H9 (cell line): Measurements from ENCODE around the gene MRTFB. TPM values are rescaled to one million over a fixed set of nuclear protein-coding genes. Genes with fewer than 3 reads are reported as not detected.

Experiments used
- DNase-seq: peaks from one replicate; pipeline ENCODE4 v3.0.0-alpha.2; 2017
- H2AFZ ChIP-seq: one replicate; pipeline ENCODE4 v1.6.1; 2013; ENCODE audit warnings: mild to moderate bottlenecking, low read length, control low read depth, moderate library complexity
- H2AK5ac ChIP-seq: 2 replicates; pipeline ENCODE4 v1.6.1; 2013; ENCODE audit warnings: low read length, control low read depth, mixed read lengths; ENCODE audit not compliant: insufficient read length
- H2BK120ac ChIP-seq: one replicate; pipeline ENCODE4 v1.6.1; 2013; ENCODE audit warnings: low read depth, mild to moderate bottlenecking, low read length, control low read depth, inconsistent platforms; ENCODE audit not compliant: poor library complexity, severe bottlenecking
- H2BK12ac ChIP-seq: 2 replicates; pipeline ENCODE4 v1.6.1; 2013; ENCODE audit warnings: low read length, control low read depth, mixed read lengths, low read depth; ENCODE audit not compliant: insufficient read length
- H2BK15ac ChIP-seq: 2 replicates; pipeline ENCODE4 v1.6.1; 2013; ENCODE audit warnings: low read depth, low read length, control low read depth
- H2BK20ac ChIP-seq: one replicate; pipeline ENCODE4 v1.6.1; 2013; ENCODE audit warnings: low read depth, mild to moderate bottlenecking, low read length, control low read depth, inconsistent platforms; ENCODE audit not compliant: poor library complexity, severe bottlenecking
- H2BK5ac ChIP-seq: 2 replicates; pipeline ENCODE4 v1.6.1; 2013; ENCODE audit warnings: low read length, control low read depth, mixed read lengths; ENCODE audit not compliant: insufficient read length
- H3K14ac ChIP-seq: 2 replicates; pipeline ENCODE4 v1.6.1; 2013; ENCODE audit warnings: low read length, control low read depth; ENCODE audit not compliant: insufficient read depth
- H3K18ac ChIP-seq: 2 replicates; pipeline ENCODE4 v1.6.1; 2013; ENCODE audit warnings: low read depth, mild to moderate bottlenecking, mixed read lengths, low read length, control low read depth; ENCODE audit not compliant: insufficient read length
- H3K23ac ChIP-seq: 2 replicates; pipeline ENCODE4 v1.6.1; 2013; ENCODE audit warnings: low read length, control low read depth, mixed read lengths, low read depth; ENCODE audit not compliant: insufficient read length
- H3K23me2 ChIP-seq: 2 replicates; pipeline ENCODE4 v1.6.1; 2013; ENCODE audit warnings: low read depth, mild to moderate bottlenecking, mixed read lengths, low read length, control low read depth; ENCODE audit not compliant: insufficient read length, poor library complexity, severe bottlenecking
- H3K27ac ChIP-seq: 2 replicates; pipeline ENCODE4 v1.5.1; 2013; ENCODE audit warnings: low read length, control low read depth, mixed read lengths, low read depth; ENCODE audit not compliant: insufficient read length
- H3K27me3 ChIP-seq: 2 replicates; pipeline ENCODE4 v1.6.1; 2013; ENCODE audit warnings: low read length, control low read depth, inconsistent platforms; ENCODE audit not compliant: insufficient read depth
- H3K4ac ChIP-seq: 2 replicates; pipeline ENCODE4 v1.6.1; 2013; ENCODE audit warnings: low read depth, mild to moderate bottlenecking, control low read depth, inconsistent platforms, low read length, moderate library complexity
- H3K4me1 ChIP-seq: 2 replicates; pipeline ENCODE4 v1.6.1; 2013; ENCODE audit warnings: low read length, control low read depth, inconsistent platforms; ENCODE audit not compliant: insufficient read depth
- H3K4me2 ChIP-seq: 2 replicates; pipeline ENCODE4 v1.6.1; 2013; ENCODE audit warnings: low read length, control low read depth, mixed read lengths; ENCODE audit not compliant: insufficient read length, insufficient read depth
- H3K56ac ChIP-seq: 2 replicates; pipeline ENCODE4 v1.6.1; 2013; ENCODE audit warnings: low read depth, mild to moderate bottlenecking, mixed read lengths, low read length, control low read depth; ENCODE audit not compliant: insufficient read length
- H3K79me1 ChIP-seq: 2 replicates; pipeline ENCODE4 v1.6.1; 2013; ENCODE audit warnings: low read depth, mild to moderate bottlenecking, moderate library complexity, low read length, control low read depth, inconsistent platforms; ENCODE audit not compliant: insufficient read depth, poor library complexity, severe bottlenecking
- H3K79me2 ChIP-seq: 2 replicates; pipeline ENCODE4 v1.6.1; 2013; ENCODE audit warnings: low read length, control low read depth, inconsistent platforms; ENCODE audit not compliant: insufficient read depth
- H3K9ac ChIP-seq: 2 replicates; pipeline ENCODE4 v1.6.1; 2013; ENCODE audit warnings: low read length, control low read depth, mixed read lengths; ENCODE audit not compliant: insufficient read length; ENCODE audit errors: extremely low read depth
- H3K9me3 ChIP-seq: one replicate; pipeline ENCODE4 v1.6.1; 2013; ENCODE audit warnings: low read depth, low read length, inconsistent platforms; ENCODE audit not compliant: control insufficient read depth
- H3T11ph ChIP-seq: one replicate; pipeline ENCODE4 v1.6.1; 2013; ENCODE audit warnings: mild to moderate bottlenecking, low read length, control low read depth, inconsistent platforms
- H4K20me1 ChIP-seq: one replicate; pipeline ENCODE4 v1.6.1; 2013; ENCODE audit not compliant: control insufficient read depth, insufficient read length, insufficient read depth
- H4K5ac ChIP-seq: 2 replicates; pipeline ENCODE4 v1.6.1; 2013; ENCODE audit warnings: low read depth, mild to moderate bottlenecking, mixed read lengths, low read length, control low read depth; ENCODE audit not compliant: insufficient read length
- H4K8ac ChIP-seq: replicated peaks from 2 replicates; pipeline ENCODE4 v1.6.1; 2013; ENCODE audit warnings: low read length, control low read depth, mixed read lengths, low read depth; ENCODE audit not compliant: insufficient read length
- H4K91ac ChIP-seq: 2 replicates; pipeline ENCODE4 v1.6.1; 2013; ENCODE audit warnings: low read depth, mild to moderate bottlenecking, moderate library complexity, mixed read lengths, low read length, control low read depth; ENCODE audit not compliant: insufficient read length
- H3K27ac Mint-ChIP-seq, 3 experiments: 2 replicates in 2 of 3; 3 replicates in 1 of 3; pipeline ENCODE4 v1.8.0; 2020 to 2021; ENCODE audit warnings: mixed read lengths in 3 of 3, mild to moderate bottlenecking in 1 of 3, moderate library complexity in 1 of 3
- H3K27me3 Mint-ChIP-seq: 2 replicates; pipeline ENCODE4 v1.8.0; 2021; ENCODE audit warnings: low read depth, mild to moderate bottlenecking, moderate library complexity, mixed read lengths
- H3K36me3 Mint-ChIP-seq, 3 experiments: 2 replicates in 2 of 3; 3 replicates in 1 of 3; pipeline ENCODE4 v1.8.0; 2020 to 2021; ENCODE audit warnings: low read depth in 3 of 3, mixed read lengths in 3 of 3; ENCODE audit not compliant: insufficient read depth in 1 of 3
- H3K4me1 Mint-ChIP-seq, 2 experiments: 2 replicates each; pipeline ENCODE4 v1.8.0; 2020; ENCODE audit warnings: mixed read lengths in 2 of 2
- H3K4me3 Mint-ChIP-seq, 2 experiments: 2 replicates in 1 of 2; 3 replicates in 1 of 2; pipeline ENCODE4 v1.8.0; 2020 to 2021; ENCODE audit warnings: mild to moderate bottlenecking in 2 of 2, mixed read lengths in 2 of 2, moderate library complexity in 1 of 2
- H3K9me3 Mint-ChIP-seq, 2 experiments: 2 replicates in 1 of 2; 3 replicates in 1 of 2; pipeline ENCODE4 v1.8.0; 2020; ENCODE audit warnings: mild to moderate bottlenecking in 2 of 2, mixed read lengths in 2 of 2, moderate library complexity in 1 of 2
- WGBS: extraction: QIAGEN DNeasy Blood & Tissue Kit; methylation state at CpG from one replicate; pipeline ENCODE4 v1.1.7; 2013; ENCODE audit warnings: missing lambda C conversion rate, low lambda C conversion rate, mixed read lengths; ENCODE audit not compliant: insufficient read length; ENCODE audit errors: extremely low coverage; 5-methylcytosine and 5-hydroxymethylcytosine counted together
- total RNA-seq: library from RNA; stranded (reverse); gene quantifications from 2 replicates; pipeline ENCODE4 v1.2.1, GENCODE V29; 2021
- TF ChIP-seq, protein P1 (sequence below): fragments of 200-600 bp; sonication (generic); conservative IDR thresholded peaks from 3 replicates; pipeline ENCODE4 v1.8.0; 2021; ENCODE audit warnings: antibody characterized with exemption, mild to moderate bottlenecking

MRTFB gene
- total RNA-seq, 1 experiment from 2014 or later: 29.9 TPM

DNA sequence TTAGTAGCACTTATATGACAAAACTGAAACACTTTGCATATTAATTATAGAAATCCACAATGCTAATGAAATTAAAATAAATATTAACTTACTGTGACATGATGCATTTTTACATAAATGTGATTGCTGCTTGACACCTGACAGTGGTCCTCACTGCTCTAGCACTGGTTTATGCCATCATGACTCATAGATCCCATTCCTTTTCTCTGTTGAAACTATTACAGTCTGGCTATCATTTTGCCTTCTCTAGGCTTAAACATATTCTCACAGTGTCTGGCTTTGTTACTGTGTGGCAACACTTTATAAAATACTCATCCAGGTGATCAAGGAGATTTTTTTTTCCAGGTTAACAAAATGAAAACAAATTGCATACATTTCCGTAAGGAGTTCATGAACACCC lies 108.0 kb downstream of the MRTFB start:
- TF ChIP-seq, protein P1, sequence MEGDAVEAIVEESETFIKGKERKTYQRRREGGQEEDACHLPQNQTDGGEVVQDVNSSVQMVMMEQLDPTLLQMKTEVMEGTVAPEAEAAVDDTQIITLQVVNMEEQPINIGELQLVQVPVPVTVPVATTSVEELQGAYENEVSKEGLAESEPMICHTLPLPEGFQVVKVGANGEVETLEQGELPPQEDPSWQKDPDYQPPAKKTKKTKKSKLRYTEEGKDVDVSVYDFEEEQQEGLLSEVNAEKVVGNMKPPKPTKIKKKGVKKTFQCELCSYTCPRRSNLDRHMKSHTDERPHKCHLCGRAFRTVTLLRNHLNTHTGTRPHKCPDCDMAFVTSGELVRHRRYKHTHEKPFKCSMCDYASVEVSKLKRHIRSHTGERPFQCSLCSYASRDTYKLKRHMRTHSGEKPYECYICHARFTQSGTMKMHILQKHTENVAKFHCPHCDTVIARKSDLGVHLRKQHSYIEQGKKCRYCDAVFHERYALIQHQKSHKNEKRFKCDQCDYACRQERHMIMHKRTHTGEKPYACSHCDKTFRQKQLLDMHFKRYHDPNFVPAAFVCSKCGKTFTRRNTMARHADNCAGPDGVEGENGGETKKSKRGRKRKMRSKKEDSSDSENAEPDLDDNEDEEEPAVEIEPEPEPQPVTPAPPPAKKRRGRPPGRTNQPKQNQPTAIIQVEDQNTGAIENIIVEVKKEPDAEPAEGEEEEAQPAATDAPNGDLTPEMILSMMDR: no peak
- Mint-ChIP-seq H3K36me3 (no peaks in the 10 kb centered on the region), H3K27me3 (no peaks in the 10 kb centered on the region), H3K4me3 (no peak overlapping the region), H3K27ac (no peak overlapping the region), H3K9me3 (no peaks in the 10 kb centered on the region), H3K4me1 (peaks cover 3% of the 10 kb centered on the region in 2 experiments; a peak in 3 of 4 replicates)
- no peak overlapping the region for H3K56ac ChIP-seq
- no peak overlapping the region for H3K4ac ChIP-seq
- no peaks in the 10 kb centered on the region for H3K23me2 ChIP-seq
- H3K27ac ChIP-seq: no peak overlapping the region
- no peak overlapping the region for H3K23ac ChIP-seq
- no peaks in the 10 kb centered on the region for H4K20me1 ChIP-seq
- H3K27me3 ChIP-seq: no peaks in the 10 kb centered on the region
- no peak overlapping the region for H2BK12ac ChIP-seq
- H3K9ac ChIP-seq: no peak overlapping the region
- H3K4me2 ChIP-seq: no peak overlapping the region
- no peak overlapping the region for H2AK5ac ChIP-seq
- no peak overlapping the region for H4K5ac ChIP-seq
- H3K14ac ChIP-seq: no peak overlapping the region
- no peaks in the 10 kb centered on the region for H3K79me1 ChIP-seq
- WGBS: no CpG with 5 or more reads among the region's 1 CpG
- H4K91ac ChIP-seq: no peak overlapping the region
- no peak overlapping the region for H2BK120ac ChIP-seq
- no peak overlapping the region for H2BK15ac ChIP-seq
- no peak for DNase-seq
- H3K18ac ChIP-seq: no peak overlapping the region
- no peak overlapping the region for H2BK20ac ChIP-seq
- H3K9me3 ChIP-seq: no peaks in the 10 kb centered on the region
- H4K8ac ChIP-seq: no peak overlapping the region
- no peak overlapping the region for H3T11ph ChIP-seq
- no peak overlapping the region for H2BK5ac ChIP-seq
- no peaks in the 10 kb centered on the region for H3K79me2 ChIP-seq
- 0 out of 2 replicates have a peak, but pooled peaks cover 3% of the 10 kb centered on the region for H3K4me1 ChIP-seq
- no peak overlapping the region for H2AFZ ChIP-seq
